Gastrocnemius medialis (tissue), 4 donors: ENCODE results near the gene AK2. TPM values are rescaled to one million over a fixed set of nuclear protein-coding genes. Genes with fewer than 3 reads are reported as not detected.

Experiments
- ATAC-seq, 2 donors: fragments of 150-250 bp; one replicate each; pipeline ENCODE4 v1.9.1; 2016
- DNase-seq, 2 donors: peaks; one replicate each; pipeline ENCODE4 v3.0.0-alpha.2; 2019
- H3K27ac ChIP-seq, 4 donors: fragments of 200-600 bp; sonication (generic); 1 replicate in 1 of 4; 2 replicates in 3 of 4; pipeline ENCODE4 v1.5.1; 2016 to 2018; ENCODE audit warnings: mild to moderate bottlenecking in 2 of 4, moderate library complexity in 1 of 4
- H3K27me3 ChIP-seq, 3 donors: fragments of 200-600 bp; sonication (generic) in 2 of 3; 1 replicate in 1 of 3; 2 replicates in 2 of 3; pipeline versions ENCODE4 v1.5.1 to v1.6.0; 2016 to 2019; ENCODE audit warnings: mild to moderate bottlenecking in 1 of 3, moderate library complexity in 1 of 3
- H3K36me3 ChIP-seq, 2 donors: fragments of 200-600 bp; sonication (generic) in 1 of 2; one replicate each; pipeline ENCODE4 v1.5.1; 2017 to 2018
- H3K4me1 ChIP-seq, 2 donors: fragments of 200-600 bp; sonication (generic) in 1 of 2; one replicate each; pipeline ENCODE4 v1.5.1; 2016 to 2017; ENCODE audit warnings: mild to moderate bottlenecking in 2 of 2
- H3K4me3 ChIP-seq, 4 donors: fragments of 200-600 bp; sonication (generic) in 3 of 4; 1 replicate in 1 of 4; 2 replicates in 3 of 4; pipeline ENCODE4 v1.5.1; 2016 to 2019; ENCODE audit warnings: mild to moderate bottlenecking in 2 of 4
- H3K9me3 ChIP-seq, 3 donors: fragments of 200-600 bp; sonication (generic) in 2 of 3; 1 replicate in 1 of 3; 2 replicates in 2 of 3; pipeline ENCODE4 v1.5.1; 2016 to 2019
- POLR2A ChIP-seq, 2 donors: fragments of 450-650 bp; IDR thresholded peaks; one replicate each; pipeline ENCODE4 v1.6.1; 2017; ENCODE audit warnings: antibody characterized with exemption in 2 of 2, mild to moderate bottlenecking in 2 of 2, moderate library complexity in 2 of 2
- in situ Hi-C, 4 donors: fragments of 200-750 bp; cut with MboI; loops; one replicate each; pipeline versions ENCODE4 v1.15.0 to v1.8.0; 2017; ENCODE audit warnings: low sequenced_read_pairs in 4 of 4
- intact Hi-C: fragments of 100-400 bp; cut with DNase I; formaldehyde crosslinking; loops from one replicate; pipeline ENCODE4 v1.15.1; 2023; ENCODE audit warnings: low total_unique reads
- total RNA-seq, 4 donors: library from RNA; depleted of rRNA; stranded (reverse); fragments of >200 nt; gene quantifications; one replicate each; pipeline versions ENCODE4 v1.1.0 to v1.2.3, GENCODE V29; 2016
- TF ChIP-seq, protein P1 (sequence below), 5 experiments: fragments of 450-650 bp in 3 of 5; fragments of 200-600 bp in 2 of 5; sonication (generic) in 2 of 5; IDR thresholded peaks in 4 of 5; conservative IDR thresholded peaks in 1 of 5; 1 replicate in 4 of 5; 2 replicates in 1 of 5; pipeline ENCODE4 v1.5.1; 2016 to 2019; ENCODE audit warnings: antibody characterized with exemption in 5 of 5, mild to moderate bottlenecking in 3 of 5, moderate library complexity in 3 of 5

The AK2 gene
- total RNA-seq, 4 donors from 2014 or later: 125 to 261 (median 152) TPM

DNA sequence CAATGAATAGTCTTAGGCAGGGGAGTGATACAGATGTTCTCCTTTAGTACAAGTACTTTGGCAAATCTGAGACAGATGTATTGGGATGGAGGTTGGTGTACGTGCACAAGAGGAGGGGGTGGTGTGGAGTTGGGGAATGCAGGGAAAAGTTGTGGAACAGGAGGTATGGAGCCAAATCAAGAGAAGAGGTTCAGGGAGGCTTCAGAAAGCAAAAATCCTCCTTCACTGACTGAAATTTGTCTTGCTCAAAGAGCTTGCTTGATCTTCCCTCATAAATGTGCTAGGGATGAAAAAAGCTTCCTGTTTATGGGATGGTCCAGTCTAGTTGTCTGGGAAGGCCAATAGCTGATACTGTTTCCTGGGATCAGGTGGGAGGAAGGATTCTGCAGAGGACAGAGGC, 77.9 kb downstream of the AK2 start:
- Histone ChIP-seq H3K27ac (no peak overlapping the region), H3K4me1 (peaks cover 22 to 25% of the 10 kb centered on the region in 2 donors), H3K9me3 (no peaks in the 10 kb centered on the region), H3K36me3 (no peaks in the 10 kb centered on the region), H3K27me3 (no peaks in the 10 kb centered on the region), H3K4me3 (no peak overlapping the region)
- DNase-seq: no peak
- in situ Hi-C loops (no loop called here), intact Hi-C loops (no loop called here)
- no peak for TF ChIP-seq POLR2A (IDR thresholded peaks at IDR 0.05)
- TF ChIP-seq, protein P1, sequence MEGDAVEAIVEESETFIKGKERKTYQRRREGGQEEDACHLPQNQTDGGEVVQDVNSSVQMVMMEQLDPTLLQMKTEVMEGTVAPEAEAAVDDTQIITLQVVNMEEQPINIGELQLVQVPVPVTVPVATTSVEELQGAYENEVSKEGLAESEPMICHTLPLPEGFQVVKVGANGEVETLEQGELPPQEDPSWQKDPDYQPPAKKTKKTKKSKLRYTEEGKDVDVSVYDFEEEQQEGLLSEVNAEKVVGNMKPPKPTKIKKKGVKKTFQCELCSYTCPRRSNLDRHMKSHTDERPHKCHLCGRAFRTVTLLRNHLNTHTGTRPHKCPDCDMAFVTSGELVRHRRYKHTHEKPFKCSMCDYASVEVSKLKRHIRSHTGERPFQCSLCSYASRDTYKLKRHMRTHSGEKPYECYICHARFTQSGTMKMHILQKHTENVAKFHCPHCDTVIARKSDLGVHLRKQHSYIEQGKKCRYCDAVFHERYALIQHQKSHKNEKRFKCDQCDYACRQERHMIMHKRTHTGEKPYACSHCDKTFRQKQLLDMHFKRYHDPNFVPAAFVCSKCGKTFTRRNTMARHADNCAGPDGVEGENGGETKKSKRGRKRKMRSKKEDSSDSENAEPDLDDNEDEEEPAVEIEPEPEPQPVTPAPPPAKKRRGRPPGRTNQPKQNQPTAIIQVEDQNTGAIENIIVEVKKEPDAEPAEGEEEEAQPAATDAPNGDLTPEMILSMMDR (IDR thresholded peaks at IDR 0.05 in 4 of 5, conservative IDR thresholded peaks at IDR 0.05 in 1 of 5): no peak
- ATAC-seq: no peak

Other genes with a start within 250 kb of the AK2 start
- gene YARS1, start 219.5 kb downstream of the AK2 start, total RNA-seq: 10 to 100 TPM; 37.8 to 59.4 (median 55.9) TPM
- 10 to 100 TPM in 2 of 4 donors, 1 to 10 TPM in 2; 4.9 to 11.5 (median 9.9) TPM for gene S100PBP, start 219.2 kb downstream of the AK2 start, total RNA-seq
- gene FNDC5, start 166.0 kb downstream of the AK2 start, total RNA-seq: 100 to 1,000 TPM in 3 of 4 donors, 10 to 100 TPM in 1; 39.6 to 274 (median 114) TPM
- not detected for gene HPCA, start 150.4 kb downstream of the AK2 start, total RNA-seq
- 1 to 10 TPM; 4.0 to 7.0 (median 4.8) TPM for gene TMEM54, start 135.5 kb downstream of the AK2 start, total RNA-seq
- gene RNF19B, start 72.1 kb downstream of the AK2 start, total RNA-seq: 10 to 100 TPM; 22.7 to 34.4 (median 28.6) TPM
- 1 to 10 TPM in 3 of 4 donors, under 1 TPM in 1; 0.52 to 3.1 (median 1.2) TPM for gene AZIN2, start 44.3 kb upstream of the AK2 start, total RNA-seq
- 10 to 100 TPM in 1 of 4 donors, 1 to 10 TPM in 3; 3.3 to 10.8 (median 7.4) TPM for gene TRIM62, start 145.2 kb upstream of the AK2 start, total RNA-seq
- gene ZNF362, start 219.6 kb upstream of the AK2 start, total RNA-seq: 10 to 100 TPM in 3 of 4 donors, 1 to 10 TPM in 1; 6.4 to 19.2 (median 17.7) TPM